Endothelial cell of umbilical vein (primary cell): ENCODE data around the gene RAD9A.
"Not testable (repeated sequence)": the region's sequence is repeated elsewhere in the genome, so short reads cannot be mapped to it uniquely, and the experiment has no call there.

Experiments
- EZH2 ChIP-seq: IDR thresholded peaks from 2 replicates; pipeline ENCODE4 v1.6.1; 2012; ENCODE audit warnings: borderline replicate concordance, low read depth, mild to moderate bottlenecking, moderate library complexity, low read length, inconsistent platforms; ENCODE audit not compliant: severe bottlenecking
- POLR2AphosphoS5 ChIP-seq: IDR thresholded peaks from 2 replicates; pipeline ENCODE4 v1.6.1; 2012; ENCODE audit warnings: low read depth, mild to moderate bottlenecking, control low read depth, low read length, moderate library complexity; ENCODE audit not compliant: insufficient read depth
- TF ChIP-seq, protein P1 (sequence below), 2 donors: IDR thresholded peaks; 1 replicate in 1 of 2; 2 replicates in 1 of 2; pipeline ENCODE4 v1.5.1; 2011; ENCODE audit warnings: low read length in 2 of 2, mild to moderate bottlenecking in 2 of 2, moderate library complexity in 2 of 2, control low read depth in 1 of 2, inconsistent platforms in 1 of 2, low read depth in 1 of 2; ENCODE audit not compliant: insufficient read depth in 1 of 2; ENCODE audit errors: extremely low read depth in 1 of 2

GRCh38 chr11:67402192-67402839 is 10.5 kb downstream of the RAD9A start:
- TF ChIP-seq, protein P1, sequence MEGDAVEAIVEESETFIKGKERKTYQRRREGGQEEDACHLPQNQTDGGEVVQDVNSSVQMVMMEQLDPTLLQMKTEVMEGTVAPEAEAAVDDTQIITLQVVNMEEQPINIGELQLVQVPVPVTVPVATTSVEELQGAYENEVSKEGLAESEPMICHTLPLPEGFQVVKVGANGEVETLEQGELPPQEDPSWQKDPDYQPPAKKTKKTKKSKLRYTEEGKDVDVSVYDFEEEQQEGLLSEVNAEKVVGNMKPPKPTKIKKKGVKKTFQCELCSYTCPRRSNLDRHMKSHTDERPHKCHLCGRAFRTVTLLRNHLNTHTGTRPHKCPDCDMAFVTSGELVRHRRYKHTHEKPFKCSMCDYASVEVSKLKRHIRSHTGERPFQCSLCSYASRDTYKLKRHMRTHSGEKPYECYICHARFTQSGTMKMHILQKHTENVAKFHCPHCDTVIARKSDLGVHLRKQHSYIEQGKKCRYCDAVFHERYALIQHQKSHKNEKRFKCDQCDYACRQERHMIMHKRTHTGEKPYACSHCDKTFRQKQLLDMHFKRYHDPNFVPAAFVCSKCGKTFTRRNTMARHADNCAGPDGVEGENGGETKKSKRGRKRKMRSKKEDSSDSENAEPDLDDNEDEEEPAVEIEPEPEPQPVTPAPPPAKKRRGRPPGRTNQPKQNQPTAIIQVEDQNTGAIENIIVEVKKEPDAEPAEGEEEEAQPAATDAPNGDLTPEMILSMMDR (IDR thresholded peaks at IDR 0.05; ENCODE audit: extremely low read depth in 1 of 2, insufficient read depth in 1 of 2, low read depth in 1 of 2, low read length in 2 of 2) = not testable (repeated sequence)
- TF ChIP-seq POLR2AphosphoS5, EZH2: not testable (repeated sequence)
